Hepatic stellate cell (primary cell): ENCODE data around the gene RBKS.
"Not testable (repeated sequence)": the region's sequence is repeated elsewhere in the genome, so short reads cannot be mapped to it uniquely, and the experiment has no call there.

Experiments used
- DNase-seq: peaks from one replicate; pipeline ENCODE4 v3.0.0; 2011; ENCODE audit warnings: low spot score

Gene RBKS

DNA sequence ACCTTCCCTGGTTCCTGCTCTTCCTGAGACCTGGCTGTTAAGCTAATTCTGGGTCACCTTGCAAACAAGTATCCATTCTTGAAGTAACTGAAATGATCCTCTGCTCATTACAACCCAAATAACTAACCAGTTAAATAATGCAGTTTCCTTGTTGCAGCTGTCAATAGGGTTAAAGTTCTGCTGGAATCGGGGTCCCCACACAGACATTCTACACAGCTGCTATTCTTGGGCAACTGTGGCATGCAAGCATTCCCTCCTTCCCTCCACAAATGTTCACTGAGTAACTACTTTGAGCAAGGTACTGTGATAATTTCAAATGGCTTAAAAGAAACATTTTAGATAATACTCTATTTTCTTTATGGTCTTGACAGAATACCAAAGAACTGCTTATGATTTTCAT lies 17.1 kb downstream of the RBKS start:
- DNase-seq, result no peak

- DNase-seq, result no peak
Measured at GRCh38 chr2:27871802-27872201, 18.4 kb downstream of the RBKS start.

GRCh38 chr2:27870724-27871123 lies 19.5 kb downstream of the RBKS start:
- no peak for DNase-seq

DNA sequence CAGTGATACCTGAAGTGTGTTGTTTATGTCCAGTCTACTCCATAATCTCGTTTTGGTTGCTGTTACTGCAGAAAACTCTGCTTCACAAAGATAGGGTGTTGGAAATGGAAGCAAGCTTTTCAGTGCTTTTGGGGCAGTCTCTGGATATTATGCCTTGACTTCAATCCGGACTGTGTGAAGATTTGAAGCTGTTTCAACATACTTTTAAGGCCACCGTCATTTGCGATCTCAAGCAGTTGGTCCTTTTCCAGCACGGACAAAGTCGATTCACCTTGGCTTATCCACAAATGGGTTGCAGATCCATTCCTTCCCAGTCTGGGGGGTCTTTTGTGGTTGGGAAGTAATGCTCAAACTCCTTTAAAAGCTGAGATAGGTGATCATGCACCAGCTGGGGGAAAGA lies 20.4 kb downstream of the RBKS start:
- no peak for DNase-seq

DNA sequence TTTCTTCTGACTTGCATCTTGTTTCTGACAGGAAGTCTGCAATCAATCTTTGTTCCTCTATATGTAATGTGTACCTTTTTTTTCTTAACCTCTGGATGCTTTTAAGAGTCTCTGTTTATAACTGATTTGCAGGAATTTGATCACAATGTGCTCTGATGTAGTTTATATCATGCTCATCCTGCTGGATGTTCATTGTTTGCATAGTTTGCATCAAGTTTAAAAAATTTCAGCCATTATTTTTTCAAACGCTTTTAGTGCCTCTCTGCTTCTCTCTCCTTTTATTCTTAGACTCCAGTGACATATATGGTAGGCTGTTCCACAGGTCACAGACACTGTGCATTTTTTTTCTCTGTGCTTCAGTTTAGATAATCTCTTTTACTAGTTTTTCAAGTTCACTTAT lies 23.9 kb downstream of the RBKS start:
- DNase-seq, result no peak

GRCh38 chr2:27863955-27864354 lies 26.2 kb downstream of the RBKS start:
- DNase-seq, result not testable (repeated sequence)

DNA sequence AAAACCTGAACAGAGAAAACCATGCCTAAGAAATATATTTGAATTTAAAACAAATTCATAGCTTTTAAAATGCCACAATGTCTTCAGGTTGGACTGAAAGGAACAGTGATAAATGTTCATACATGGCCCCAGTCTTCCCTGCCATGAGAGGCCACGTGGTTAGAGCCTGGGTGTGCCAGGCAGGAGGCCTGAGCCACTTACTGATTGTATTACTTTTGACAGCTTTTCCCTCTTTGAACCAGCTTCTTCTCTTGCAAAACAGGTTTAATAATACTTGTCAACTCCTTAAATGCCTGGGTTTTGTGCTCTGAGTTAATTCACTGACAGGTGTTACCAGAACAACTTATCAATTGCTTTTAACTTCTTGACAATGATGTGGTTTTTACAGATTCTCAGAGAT lies 27.0 kb downstream of the RBKS start:
- no peak for DNase-seq

DNA sequence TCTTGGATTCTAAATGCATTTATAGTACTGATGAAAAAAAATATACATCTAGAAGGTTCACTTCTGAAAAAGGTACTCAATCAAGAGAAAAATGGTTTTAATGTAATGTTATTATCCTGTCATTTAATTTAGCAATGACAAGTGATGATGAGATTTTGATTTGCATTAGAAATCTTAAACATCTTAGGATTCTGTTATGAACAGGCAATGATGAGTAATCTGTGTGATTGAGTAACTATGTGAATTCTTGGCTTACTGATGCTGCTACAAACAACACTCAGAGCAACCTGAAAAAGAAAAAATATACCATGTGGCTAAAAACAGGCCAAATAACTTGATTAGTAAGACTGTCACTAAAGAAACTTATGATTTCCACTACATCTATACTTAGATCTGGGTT lies 30.1 kb downstream of the RBKS start:
- peak; percentile 31 for DNase-seq

DNA sequence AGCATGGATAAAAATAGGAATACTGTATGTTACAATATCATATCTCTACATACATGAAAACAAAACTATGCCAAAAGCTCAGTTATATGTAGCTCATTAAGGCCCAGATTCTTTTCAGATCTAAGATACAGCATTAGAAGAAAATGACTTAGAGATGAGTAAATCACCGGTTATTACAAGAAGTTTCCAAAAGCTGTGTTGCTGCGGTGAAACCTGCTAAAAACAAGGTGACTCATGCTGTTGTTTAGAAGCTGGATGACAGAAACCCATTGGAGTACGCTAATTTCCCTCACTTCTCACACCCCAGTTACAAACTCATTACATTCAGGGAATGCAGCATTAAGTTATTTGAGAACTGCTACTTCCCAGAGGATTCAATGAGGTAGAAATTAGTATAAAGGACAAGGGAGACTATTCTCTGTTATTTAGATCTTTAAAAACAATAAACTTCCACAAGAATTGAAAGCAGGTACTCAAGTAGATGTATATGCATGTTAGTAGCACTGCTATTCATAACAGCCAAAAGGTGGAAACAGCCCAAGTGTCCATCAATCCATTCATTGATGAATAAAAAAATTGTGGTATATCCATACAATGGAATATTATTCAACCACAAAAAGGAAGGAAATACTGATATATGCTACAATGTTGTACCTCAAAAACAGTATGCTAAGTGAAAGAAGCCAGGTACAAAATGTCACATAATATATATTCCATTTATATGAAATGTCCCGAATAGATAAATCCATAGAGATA lies 32.6 kb downstream of the RBKS start:
- no peak for DNase-seq

- DNase-seq, result no peak
Measured at GRCh38 chr2:27856956-27857355, 33.2 kb downstream of the RBKS start.

- DNase-seq, result no peak
Measured at GRCh38 chr2:27856386-27856785, 33.8 kb downstream of the RBKS start.

DNA sequence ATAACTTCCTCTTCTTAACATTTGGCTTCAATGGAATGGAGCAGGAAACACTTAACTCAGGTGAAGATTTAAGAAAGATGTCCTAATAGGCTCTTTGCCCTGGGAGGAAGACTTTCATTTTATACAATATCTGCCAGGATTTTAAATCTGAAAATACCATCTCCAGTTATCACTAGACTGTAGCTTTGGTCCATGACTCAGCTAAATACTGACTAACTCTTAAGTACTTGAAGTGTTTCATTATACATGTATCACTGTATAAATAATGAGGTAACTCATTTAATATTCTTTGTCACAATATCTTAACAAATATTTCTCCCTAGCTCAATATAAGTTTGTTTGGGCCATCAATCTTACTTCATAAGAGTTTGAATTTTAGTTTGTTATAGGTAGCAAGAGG lies 34.7 kb downstream of the RBKS start:
- peak; percentile 9 for DNase-seq

GRCh38 chr2:27854229-27854862 lies 35.8 kb downstream of the RBKS start:
- no peak for DNase-seq

DNA sequence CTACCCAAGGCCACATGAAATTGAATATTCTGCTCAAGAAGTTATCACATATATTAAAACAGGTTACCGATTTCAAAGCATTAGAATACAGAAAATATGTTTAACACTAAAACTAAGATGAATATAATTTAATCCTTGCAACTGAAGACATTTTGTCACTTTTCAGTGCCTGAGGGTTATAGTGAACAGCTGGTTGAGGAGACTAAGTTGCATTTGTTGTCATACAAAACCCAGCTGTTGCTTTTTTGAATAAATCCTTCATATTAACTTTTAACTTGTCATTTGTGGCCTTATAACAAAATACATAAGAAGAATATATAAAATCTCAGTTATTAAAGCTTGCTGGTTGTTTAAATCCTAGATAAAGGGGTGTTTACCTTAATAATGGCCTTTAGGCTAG lies 37.5 kb downstream of the RBKS start:
- DNase-seq, result no peak

DNA sequence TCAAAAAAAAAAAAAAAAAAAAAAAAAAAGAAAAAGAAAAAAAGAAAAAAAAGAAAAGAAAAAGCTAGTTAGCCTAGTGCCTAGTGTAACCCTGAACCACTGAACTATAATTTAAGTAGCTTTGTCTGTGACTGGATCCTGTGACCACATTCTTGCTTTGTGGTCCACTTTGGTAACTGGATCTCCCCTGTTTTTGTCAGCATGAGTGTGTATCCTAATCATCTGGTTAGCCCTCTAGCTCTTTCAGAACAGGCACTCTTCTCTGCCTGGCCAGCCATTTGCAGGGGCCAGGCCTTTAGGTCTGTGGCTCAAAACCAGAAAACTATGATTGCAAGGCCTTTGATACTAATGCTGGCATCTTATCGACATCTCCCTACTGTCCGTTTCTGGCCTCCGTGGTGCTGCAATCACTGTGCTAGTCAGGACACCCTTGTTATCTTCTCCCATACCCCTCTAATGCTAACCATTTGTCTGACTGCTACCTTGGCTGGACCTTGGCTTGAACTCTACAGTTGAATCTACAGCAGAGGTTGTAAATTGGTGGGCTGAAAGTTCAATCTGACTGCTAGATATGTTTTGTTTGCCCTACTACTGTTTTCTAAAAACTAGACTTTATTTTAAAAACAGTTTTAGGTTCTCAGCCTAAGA lies 40.5 kb downstream of the RBKS start:
- no peak for DNase-seq

GRCh38 chr2:27847333-27847732 lies 42.9 kb downstream of the RBKS start:
- peak; percentile 12 for DNase-seq

DNA sequence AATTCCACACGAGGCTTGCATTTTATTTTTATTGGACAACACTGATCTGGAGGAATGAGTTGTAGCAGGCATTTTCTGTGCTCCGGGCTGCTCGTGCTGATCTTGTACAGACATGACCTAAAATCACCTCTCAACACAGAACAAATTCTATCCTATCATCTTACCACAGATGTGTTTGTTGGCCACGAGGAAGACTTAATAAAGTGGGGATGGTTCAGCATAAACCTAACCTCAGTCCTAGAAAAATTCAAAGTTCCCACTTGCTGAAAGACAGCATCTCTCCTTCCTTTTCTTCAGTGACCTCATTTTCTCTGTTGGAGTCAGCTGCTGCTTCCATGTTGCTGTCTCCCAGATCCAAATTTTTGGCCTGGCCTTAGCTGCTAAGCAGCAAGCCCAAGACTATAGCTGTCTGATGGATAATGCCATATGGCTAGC lies 45.3 kb downstream of the RBKS start:
- no peak for DNase-seq

- no peak for DNase-seq
Measured at GRCh38 chr2:27843992-27844391, 46.2 kb downstream of the RBKS start.

GRCh38 chr2:27842894-27843293 lies 47.3 kb downstream of the RBKS start:
- DNase-seq, result no peak

- DNase-seq, result no peak
Measured at GRCh38 chr2:27839022-27839618, 51.1 kb downstream of the RBKS start.

GRCh38 chr2:27838502-27838901 lies 51.7 kb downstream of the RBKS start:
- DNase-seq, result no peak

GRCh38 chr2:27833931-27834330 lies 56.3 kb downstream of the RBKS start:
- DNase-seq, result no peak

DNA sequence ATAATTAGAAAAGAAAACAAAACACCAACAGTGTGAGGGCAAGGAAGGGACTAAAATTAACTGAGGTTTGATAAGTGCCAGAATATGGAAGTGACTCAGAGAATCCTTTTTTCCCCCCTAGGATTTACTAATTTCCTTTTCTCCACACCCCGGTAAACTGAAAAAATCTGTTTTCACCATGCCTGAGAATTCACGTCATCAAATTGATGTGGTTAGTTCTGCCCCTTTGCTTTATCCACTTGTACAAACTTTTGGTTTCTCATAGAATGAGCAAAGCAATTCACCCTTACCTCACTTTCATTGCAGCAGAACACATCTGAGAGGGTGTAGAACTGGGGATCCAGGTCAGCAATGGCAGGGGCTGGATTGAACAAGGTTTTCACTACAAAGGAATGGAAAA lies 57.8 kb downstream of the RBKS start:
- no peak for DNase-seq
